ENCODE data around the gene TADA2B. TPM values are rescaled to one million over a fixed set of nuclear protein-coding genes. Genes with fewer than 3 reads are reported as not detected.
A peak's percentile ranks its signal among the peaks of the same experiment; 100 is the strongest.

TADA2B gene, protein sequence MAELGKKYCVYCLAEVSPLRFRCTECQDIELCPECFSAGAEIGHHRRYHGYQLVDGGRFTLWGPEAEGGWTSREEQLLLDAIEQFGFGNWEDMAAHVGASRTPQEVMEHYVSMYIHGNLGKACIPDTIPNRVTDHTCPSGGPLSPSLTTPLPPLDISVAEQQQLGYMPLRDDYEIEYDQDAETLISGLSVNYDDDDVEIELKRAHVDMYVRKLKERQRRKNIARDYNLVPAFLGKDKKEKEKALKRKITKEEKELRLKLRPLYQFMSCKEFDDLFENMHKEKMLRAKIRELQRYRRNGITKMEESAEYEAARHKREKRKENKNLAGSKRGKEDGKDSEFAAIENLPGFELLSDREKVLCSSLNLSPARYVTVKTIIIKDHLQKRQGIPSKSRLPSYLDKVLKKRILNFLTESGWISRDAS
- 21.2 and 21.8 TPM in 2 replicates for total RNA-seq
- long read RNA-seq, transcript TADA2B-205 (1 exons, 3,818 nt): major isoform, 7 of 7 reads
- long read RNA-seq, partial matches to known transcripts: 0 of 7 reads
- long read RNA-seq, other reads (novel, unspliced or antisense): 0 of 7 reads

DNA sequence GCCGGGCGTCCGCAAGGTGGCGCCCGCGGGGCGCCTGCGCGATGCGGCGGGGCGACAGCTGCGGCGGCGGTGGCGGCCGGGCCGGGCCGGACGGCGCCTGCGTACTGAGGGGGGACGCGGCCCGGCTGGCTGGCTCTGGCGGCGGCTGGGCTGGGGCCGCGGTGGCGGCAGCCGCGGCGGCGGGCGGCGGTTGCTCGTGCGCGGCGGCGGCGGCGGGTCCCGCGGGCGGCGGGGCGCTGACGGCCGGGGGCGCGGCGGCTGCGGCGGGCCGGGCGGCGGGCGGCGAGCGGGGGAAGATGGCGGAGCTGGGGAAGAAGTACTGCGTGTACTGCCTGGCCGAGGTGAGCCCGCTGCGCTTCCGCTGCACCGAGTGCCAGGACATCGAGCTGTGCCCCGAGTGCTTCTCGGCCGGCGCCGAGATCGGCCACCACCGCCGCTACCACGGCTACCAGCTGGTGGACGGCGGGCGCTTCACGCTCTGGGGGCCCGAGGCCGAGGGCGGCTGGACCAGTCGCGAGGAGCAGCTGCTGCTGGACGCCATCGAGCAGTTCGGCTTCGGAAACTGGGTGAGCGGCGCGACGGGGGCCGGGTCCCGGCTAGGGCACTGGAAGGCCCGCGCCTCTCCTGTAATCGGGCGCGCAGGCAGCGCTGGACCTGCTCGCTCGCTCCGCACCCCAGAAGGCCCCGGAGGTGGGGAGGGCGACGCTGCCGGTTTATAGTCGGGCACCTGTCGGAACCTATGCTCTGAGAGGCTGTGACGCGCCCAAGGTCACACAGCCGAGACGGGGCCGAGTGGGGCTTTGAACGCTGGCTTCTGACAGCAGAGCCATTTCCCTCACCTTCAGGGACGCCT, at the start of gene TADA2B:
TSS of gene TADA2B (plus strand) at position 89 of the 853 bp plus-strand sequence. CDS start at position 297, 208 bp downstream.
- no peaks in the 10 kb centered on the region for H3K9me3 Mint-ChIP-seq (ENCODE audit: low read depth)
- peaks cover 7% of the 10 kb centered on the region for H3K27me3 Mint-ChIP-seq
- peaks cover 25% of the 10 kb centered on the region for H3K4me1 Mint-ChIP-seq (ENCODE audit: low read depth)
- H3K27ac Mint-ChIP-seq: peak within 1 kb of the TSS; percentile 94
- TF ChIP-seq, protein P1, sequence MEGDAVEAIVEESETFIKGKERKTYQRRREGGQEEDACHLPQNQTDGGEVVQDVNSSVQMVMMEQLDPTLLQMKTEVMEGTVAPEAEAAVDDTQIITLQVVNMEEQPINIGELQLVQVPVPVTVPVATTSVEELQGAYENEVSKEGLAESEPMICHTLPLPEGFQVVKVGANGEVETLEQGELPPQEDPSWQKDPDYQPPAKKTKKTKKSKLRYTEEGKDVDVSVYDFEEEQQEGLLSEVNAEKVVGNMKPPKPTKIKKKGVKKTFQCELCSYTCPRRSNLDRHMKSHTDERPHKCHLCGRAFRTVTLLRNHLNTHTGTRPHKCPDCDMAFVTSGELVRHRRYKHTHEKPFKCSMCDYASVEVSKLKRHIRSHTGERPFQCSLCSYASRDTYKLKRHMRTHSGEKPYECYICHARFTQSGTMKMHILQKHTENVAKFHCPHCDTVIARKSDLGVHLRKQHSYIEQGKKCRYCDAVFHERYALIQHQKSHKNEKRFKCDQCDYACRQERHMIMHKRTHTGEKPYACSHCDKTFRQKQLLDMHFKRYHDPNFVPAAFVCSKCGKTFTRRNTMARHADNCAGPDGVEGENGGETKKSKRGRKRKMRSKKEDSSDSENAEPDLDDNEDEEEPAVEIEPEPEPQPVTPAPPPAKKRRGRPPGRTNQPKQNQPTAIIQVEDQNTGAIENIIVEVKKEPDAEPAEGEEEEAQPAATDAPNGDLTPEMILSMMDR (IDR thresholded peaks at IDR 0.05; ENCODE audit: unreplicated experiment): no peak
- H3K4me3 Mint-ChIP-seq (ENCODE audit: low read depth): peak within 1 kb of the TSS; percentile 85
- peaks cover 6% of the 10 kb centered on the region for H3K36me3 Mint-ChIP-seq (ENCODE audit: insufficient read depth)
- DNase-seq (ENCODE audit: low spot score, unreplicated experiment): peak; percentile 44

DNA sequence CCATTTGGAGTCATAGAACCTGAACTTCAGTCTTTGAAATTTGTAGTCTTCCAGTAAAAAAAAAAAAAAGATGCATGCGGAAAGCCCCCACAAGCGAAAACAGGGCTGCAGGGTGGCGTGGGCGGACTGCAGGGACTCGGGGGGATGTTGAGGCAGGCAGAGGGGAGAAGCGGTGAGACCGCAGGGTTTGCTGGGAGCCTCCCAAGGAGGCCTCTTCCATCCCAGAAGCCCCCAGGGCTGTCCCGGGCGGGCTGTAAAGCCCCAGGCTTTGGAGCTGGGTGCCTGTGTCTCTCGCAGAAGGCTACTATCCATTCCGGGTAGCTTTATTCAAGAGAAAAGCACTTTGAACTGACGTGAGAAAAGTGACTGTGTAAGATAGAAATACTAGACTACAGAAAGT, 46.7 kb upstream of the TADA2B start:
- Mint-ChIP-seq H3K4me1 (ENCODE audit: low read depth) (peaks cover 6% of the 10 kb centered on the region), H3K36me3 (ENCODE audit: insufficient read depth) (peaks cover 25% of the 10 kb centered on the region), H3K27me3 (no peaks in the 10 kb centered on the region), H3K4me3 (ENCODE audit: low read depth) (no peak overlapping the region), H3K27ac (no peak overlapping the region), H3K9me3 (ENCODE audit: low read depth) (no peaks in the 10 kb centered on the region)
- no peak for DNase-seq (ENCODE audit: low spot score, unreplicated experiment)
- TF ChIP-seq, protein P1 (IDR thresholded peaks at IDR 0.05; ENCODE audit: unreplicated experiment): no peak

DNA sequence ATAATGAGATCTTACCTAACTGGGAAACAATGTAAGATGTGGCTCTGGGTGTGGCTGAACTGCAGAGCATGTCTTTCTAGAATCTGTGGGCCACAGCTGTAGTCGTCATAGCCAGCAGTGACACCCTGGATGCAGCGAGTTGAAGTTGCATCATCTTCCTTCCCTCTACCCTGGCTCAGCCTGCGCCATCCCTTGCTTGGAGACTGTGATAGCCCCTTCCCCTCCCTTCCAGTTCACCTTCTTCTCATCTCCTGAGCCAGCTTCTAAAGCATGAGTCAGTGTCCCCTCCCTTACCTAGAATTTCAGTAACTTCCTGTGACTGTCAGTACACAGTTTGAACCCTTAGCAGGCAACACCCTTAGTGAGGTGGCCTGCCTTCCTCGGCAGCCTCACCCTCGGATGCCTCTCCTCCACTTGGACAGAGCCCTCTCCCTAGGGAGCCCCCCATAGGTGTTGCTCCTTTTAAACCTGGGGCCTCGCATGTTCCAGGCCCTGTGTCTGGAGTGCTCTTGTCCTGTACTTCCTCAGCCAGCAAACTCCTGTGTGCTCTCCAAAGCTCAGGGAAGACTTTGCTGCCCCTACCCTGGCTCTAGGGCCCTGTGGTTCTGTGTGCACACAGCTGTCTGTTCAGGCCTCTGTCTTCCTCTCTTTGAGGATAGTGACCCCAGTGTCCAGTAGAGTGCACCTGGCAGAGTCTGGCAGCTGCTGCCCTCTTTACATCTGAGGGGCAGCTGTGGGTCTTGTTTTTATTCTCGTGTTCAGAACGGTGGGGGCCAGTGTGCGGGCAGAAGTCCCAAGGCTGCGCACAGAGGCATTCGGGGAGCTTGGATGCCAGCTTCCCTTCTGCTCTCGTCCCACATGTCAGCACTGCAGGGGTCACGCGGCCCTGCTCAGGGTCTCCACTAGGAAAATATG, 43.7 kb upstream of the TADA2B start:
- TF ChIP-seq, protein P1 (IDR thresholded peaks at IDR 0.05; ENCODE audit: unreplicated experiment): no peak
- Mint-ChIP-seq H3K36me3 (ENCODE audit: insufficient read depth) (peaks cover 28% of the 10 kb centered on the region), H3K4me3 (ENCODE audit: low read depth) (no peak overlapping the region), H3K27me3 (no peaks in the 10 kb centered on the region), H3K9me3 (ENCODE audit: low read depth) (no peaks in the 10 kb centered on the region), H3K27ac (no peak overlapping the region), H3K4me1 (ENCODE audit: low read depth) (no peaks in the 10 kb centered on the region)
- no peak for DNase-seq (ENCODE audit: low spot score, unreplicated experiment)

DNA sequence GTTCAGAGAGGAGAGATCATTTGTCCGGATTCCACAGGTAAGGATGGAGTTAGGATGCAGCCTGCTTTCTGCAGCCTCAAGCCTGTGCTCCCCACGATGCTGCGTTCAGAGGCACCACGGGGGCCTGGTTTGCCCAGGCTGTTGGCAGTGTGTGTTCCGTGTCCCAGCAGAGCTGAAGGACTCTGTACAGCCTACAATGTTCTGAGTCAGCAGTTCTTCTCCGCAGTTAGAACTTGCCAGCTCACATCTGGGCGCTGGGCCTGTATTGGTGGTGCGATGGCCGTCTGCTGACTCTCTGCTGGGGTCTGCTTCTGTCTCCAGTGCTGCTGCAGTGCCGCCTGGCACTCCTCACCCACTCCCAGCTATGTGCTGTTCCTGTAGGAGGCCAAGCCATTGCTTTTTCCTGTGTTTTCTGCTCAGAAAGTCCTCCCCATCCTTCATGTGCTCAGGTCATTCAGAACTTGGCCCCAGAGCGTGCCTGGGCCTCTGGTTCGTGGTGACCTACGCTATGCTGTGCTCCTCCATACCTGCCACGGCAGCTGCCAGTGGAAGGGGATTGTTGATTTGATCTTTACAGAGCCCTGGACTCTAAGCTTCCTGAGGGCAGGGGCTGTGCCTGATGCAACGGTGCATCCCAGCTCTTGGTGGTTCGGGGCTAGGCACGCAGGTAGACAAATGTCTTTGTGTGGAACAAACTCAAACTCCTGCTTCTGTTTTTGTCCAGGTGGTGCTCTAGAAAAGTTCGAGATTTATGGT, 42.6 kb upstream of the TADA2B start:
- peak overlapping the region; percentile 43 for H3K27ac Mint-ChIP-seq
- no peaks in the 10 kb centered on the region for H3K27me3 Mint-ChIP-seq
- TF ChIP-seq, protein P1 (IDR thresholded peaks at IDR 0.05; ENCODE audit: unreplicated experiment): no peak
- H3K4me1 Mint-ChIP-seq (ENCODE audit: low read depth): no peaks in the 10 kb centered on the region
- H3K36me3 Mint-ChIP-seq (ENCODE audit: insufficient read depth): peaks cover 27% of the 10 kb centered on the region
- no peak for DNase-seq (ENCODE audit: low spot score, unreplicated experiment)
- H3K9me3 Mint-ChIP-seq (ENCODE audit: low read depth): no peaks in the 10 kb centered on the region
- no peak overlapping the region for H3K4me3 Mint-ChIP-seq (ENCODE audit: low read depth)
